ENCODE measurements around the gene TNFSF8. TPM values are rescaled to one million over a fixed set of nuclear protein-coding genes. Genes with fewer than 3 reads are reported as not detected.

The TNFSF8 gene
- total RNA-seq, 1 donor: 83.1 TPM

- no peaks in the 10 kb centered on the region for H3K27me3 ChIP-seq (ENCODE audit: insufficient read depth, low read length)
- H3K9me3 ChIP-seq (ENCODE audit: low read depth, low read length): no peaks in the 10 kb centered on the region
- H3K4me1 ChIP-seq (ENCODE audit: insufficient read depth, low read length): peaks cover 26% of the 10 kb centered on the region
- no peak overlapping the region for H3K4me3 ChIP-seq (ENCODE audit: low read length)
These were observed 77.1 kb downstream of the TNFSF8 start for GRCh38 chr9:114853071-114853855.

GRCh38 chr9:114852050-114852594 lies 78.3 kb downstream of the TNFSF8 start:
- Histone ChIP-seq H3K9me3 (ENCODE audit: low read depth, low read length) (no peaks in the 10 kb centered on the region), H3K27me3 (ENCODE audit: insufficient read depth, low read length) (no peaks in the 10 kb centered on the region), H3K4me3 (ENCODE audit: low read length) (no peak overlapping the region), H3K4me1 (ENCODE audit: insufficient read depth, low read length) (peaks cover 26% of the 10 kb centered on the region)

- Histone ChIP-seq H3K27me3 (ENCODE audit: insufficient read depth, low read length) (no peaks in the 10 kb centered on the region), H3K9me3 (ENCODE audit: low read depth, low read length) (no peaks in the 10 kb centered on the region), H3K4me1 (ENCODE audit: insufficient read depth, low read length) (peaks cover 26% of the 10 kb centered on the region), H3K4me3 (ENCODE audit: low read length) (no peak overlapping the region)
These were observed 79.1 kb downstream of the TNFSF8 start for GRCh38 chr9:114851306-114851705.

Other genes with a start within 250 kb of the TNFSF8 start
- not detected for gene TEX48, start 248.4 kb downstream of the TNFSF8 start, total RNA-seq
- gene TNFSF15, start 124.6 kb downstream of the TNFSF8 start, total RNA-seq: 2.9 TPM
- gene TNC, start 187.6 kb upstream of the TNFSF8 start, total RNA-seq: 0.10 TPM